IPS-11a (cell line): ENCODE results near the gene MYO16.
"Not testable (repeated sequence)": the region's sequence is repeated elsewhere in the genome, so short reads cannot be mapped to it uniquely, and the experiment has no call there.

Experiments used
- H3K4me3 ChIP-seq: one replicate; pipeline ENCODE4 v1.5.1; 2013; ENCODE audit warnings: low read depth, low read length, control low read depth

MYO16 gene

DNA sequence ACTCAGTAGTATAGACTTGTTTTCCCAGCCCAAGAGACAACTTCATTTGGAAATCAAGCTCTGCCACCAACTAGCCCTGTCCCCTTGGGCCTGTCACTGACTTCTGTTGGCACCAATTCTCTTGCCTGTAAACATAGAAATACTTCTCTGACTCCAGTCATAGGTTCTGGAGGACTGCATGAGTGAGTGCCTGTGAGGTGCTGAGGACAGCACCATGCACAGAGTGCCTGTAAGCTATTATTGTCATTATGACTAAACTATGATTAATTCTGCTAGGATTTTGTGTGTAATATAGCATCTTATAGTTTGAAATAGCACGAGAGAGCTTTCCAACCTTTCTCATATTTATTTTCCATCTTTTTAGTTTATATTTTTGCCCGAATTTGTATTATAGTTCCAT lies 247.9 kb downstream of the MYO16 start:
- H3K4me3 ChIP-seq: no peak overlapping the region

- no peak overlapping the region for H3K4me3 ChIP-seq
Observed at GRCh38 chr13:108878732-108879131, 249.3 kb downstream of the MYO16 start.

GRCh38 chr13:108889324-108889984 lies 260.0 kb downstream of the MYO16 start:
- H3K4me3 ChIP-seq: no peak overlapping the region

GRCh38 chr13:108895220-108895704 lies 265.9 kb downstream of the MYO16 start:
- no peak overlapping the region for H3K4me3 ChIP-seq

GRCh38 chr13:108897955-108898354 lies 268.5 kb downstream of the MYO16 start:
- no peak overlapping the region for H3K4me3 ChIP-seq

- H3K4me3 ChIP-seq: no peak overlapping the region
Observed at GRCh38 chr13:108902405-108903155, 273.2 kb downstream of the MYO16 start.

DNA sequence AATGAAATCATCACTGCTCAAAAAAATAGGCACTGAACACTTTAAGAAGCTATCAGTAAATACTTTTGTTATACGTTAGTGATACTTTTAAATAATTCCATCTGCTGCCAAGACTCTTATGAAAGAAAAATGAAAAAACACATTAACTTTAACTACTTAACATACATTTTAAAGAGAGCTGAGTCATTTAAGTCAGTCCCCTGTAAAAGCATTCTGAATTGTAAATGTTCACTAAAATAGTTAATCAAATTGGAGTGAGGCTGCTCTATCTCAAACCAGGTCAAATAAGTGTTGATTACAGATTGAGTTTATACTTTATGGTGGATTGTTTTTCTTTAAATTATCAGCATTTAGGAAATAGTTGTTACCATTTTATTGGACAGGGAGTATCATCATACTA lies 274.2 kb downstream of the MYO16 start:
- no peak overlapping the region for H3K4me3 ChIP-seq

DNA sequence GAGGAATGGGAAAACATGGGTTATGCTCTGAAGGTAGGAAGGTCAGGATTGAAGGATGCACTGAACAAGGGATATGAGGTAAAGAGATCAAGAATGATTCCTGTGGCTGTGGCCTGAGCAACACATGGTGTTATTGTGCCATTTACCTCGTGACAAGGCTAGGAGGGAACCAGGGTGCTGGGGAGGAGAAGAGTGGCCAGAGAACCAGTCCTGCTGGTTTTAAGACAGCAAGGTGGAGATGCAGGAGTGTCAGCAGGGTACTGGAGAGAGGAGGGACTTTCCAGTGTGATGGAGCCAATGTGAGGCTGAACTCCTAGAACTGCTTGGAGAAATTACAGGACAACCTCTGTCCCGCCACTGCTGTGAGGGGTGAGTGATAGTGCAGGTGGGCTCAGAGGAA lies 282.4 kb downstream of the MYO16 start:
- no peak overlapping the region for H3K4me3 ChIP-seq

- H3K4me3 ChIP-seq: not testable (repeated sequence)
Observed at GRCh38 chr13:108913731-108914130, 284.3 kb downstream of the MYO16 start.

- no peak overlapping the region for H3K4me3 ChIP-seq
Observed at GRCh38 chr13:108915095-108915633, 285.8 kb downstream of the MYO16 start.

- H3K4me3 ChIP-seq: no peak overlapping the region
Observed at GRCh38 chr13:108915634-108916512, 286.5 kb downstream of the MYO16 start.

GRCh38 chr13:108917581-108917980 lies 288.2 kb downstream of the MYO16 start:
- H3K4me3 ChIP-seq: no peak overlapping the region

GRCh38 chr13:108919036-108919907 lies 289.9 kb downstream of the MYO16 start:
- no peak overlapping the region for H3K4me3 ChIP-seq

DNA sequence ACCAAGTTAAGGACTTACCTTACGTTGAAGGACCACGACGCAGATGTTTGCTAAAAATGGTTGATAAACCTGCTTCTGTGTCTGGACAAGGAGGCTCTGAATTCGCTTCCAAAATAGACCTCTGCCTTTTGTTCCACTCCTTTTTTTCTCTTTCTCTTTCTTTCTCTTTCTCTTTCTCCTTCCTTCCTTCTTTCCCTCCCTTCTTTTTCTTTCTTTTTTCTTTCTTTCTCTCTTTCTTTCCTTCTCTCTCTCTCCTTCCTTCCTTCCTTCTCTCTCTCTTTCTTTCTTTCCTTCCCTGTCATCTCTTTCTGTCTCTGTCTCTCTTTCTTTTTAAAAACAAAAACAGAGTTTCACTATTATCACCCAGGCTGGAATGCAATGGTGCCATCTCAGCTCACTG lies 290.7 kb downstream of the MYO16 start:
- H3K4me3 ChIP-seq: no peak overlapping the region

DNA sequence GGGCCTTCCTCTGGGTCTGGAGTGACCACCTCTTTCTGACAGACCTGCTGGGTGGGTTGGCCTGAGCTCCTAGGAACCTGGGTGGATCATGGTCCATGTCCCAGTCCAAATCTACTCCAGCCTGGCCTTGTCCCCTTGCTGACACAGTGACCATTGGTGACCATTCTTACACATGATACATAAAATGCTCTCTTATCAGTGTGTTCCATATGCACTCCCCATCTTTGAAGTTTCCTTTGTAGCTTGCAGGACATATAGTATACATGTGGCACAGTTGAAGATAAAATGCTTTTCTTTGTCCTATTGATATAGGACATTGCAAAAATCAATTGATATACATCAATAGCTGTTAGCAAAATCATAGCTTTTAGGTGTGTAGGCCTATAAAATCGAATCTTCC lies 291.8 kb downstream of the MYO16 start:
- no peak overlapping the region for H3K4me3 ChIP-seq

DNA sequence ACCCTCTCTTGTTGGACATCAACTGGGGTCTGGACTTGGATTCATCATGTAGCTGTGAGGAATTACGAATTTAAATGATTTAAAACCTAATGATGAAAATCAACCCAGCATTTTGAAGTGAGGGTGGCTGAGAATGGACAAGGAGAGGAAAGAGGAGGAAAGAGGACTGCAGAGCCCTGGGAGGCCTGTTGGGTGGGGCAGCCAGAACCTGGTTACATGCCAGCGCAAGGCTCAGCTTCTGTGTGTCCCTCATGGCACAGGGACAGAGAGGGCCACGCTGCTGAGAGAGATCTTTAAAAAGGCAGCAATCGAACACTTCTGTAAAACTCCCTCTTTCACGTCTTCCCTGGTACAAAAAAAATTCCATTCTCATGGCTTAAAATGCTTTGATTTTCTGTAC lies 292.7 kb downstream of the MYO16 start:
- no peak overlapping the region for H3K4me3 ChIP-seq

- H3K4me3 ChIP-seq: no peak overlapping the region
Observed at GRCh38 chr13:108923386-108924047, 294.1 kb downstream of the MYO16 start.

- H3K4me3 ChIP-seq: no peak overlapping the region
Observed at GRCh38 chr13:108924134-108924533, 294.7 kb downstream of the MYO16 start.

- H3K4me3 ChIP-seq: no peak overlapping the region
Observed at GRCh38 chr13:108924541-108924940, 295.1 kb downstream of the MYO16 start.

DNA sequence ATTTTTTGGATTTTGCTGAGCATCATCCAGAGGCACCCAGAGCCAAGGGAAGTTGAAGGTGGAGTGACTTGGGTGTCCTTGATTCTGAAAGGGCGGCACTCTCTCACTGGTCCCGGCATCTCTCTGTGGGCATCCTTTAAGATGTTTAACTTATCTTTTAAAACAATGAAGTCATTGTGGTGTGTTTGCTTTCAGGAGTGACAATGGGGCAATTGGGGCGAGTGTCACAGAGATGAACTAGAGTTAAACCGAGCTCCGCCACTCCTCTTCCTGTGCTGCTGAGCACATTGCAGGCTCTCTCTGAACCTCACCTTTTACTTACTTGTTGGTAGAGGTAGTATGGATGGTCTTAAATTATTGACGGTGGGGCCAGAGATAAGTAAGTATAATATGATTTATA lies 295.7 kb downstream of the MYO16 start:
- no peak overlapping the region for H3K4me3 ChIP-seq
